Thymus (tissue), 11 donors: ENCODE results near the gene JMJD1C. TPM values are rescaled to one million over a fixed set of nuclear protein-coding genes. Genes with fewer than 3 reads are reported as not detected.
"Not testable (repeated sequence)": the region's sequence is repeated elsewhere in the genome, so short reads cannot be mapped to it uniquely, and the experiment has no call there.

Experiments used
- DNase-seq, 9 donors: peaks; one replicate each; pipeline ENCODE4 v3.0.0-alpha.2; 2013; ENCODE audit warnings: low spot score in 9 of 9, low read depth in 6 of 9, missing footprints in 1 of 9
- H3K27ac ChIP-seq, 2 donors: one replicate each; pipeline ENCODE4 v1.5.1; 2013; ENCODE audit warnings: control low read depth in 1 of 2, low read depth in 1 of 2, low read length in 1 of 2, mild to moderate bottlenecking in 1 of 2, moderate library complexity in 1 of 2
- H3K27me3 ChIP-seq, 2 donors: one replicate each; pipeline ENCODE4 v1.5.1; 2013; ENCODE audit warnings: low read length in 1 of 2; ENCODE audit not compliant: control insufficient read depth in 2 of 2, insufficient read depth in 1 of 2
- H3K36me3 ChIP-seq, 2 donors: one replicate each; pipeline ENCODE4 v1.5.1; 2013; ENCODE audit warnings: low read length in 1 of 2, mild to moderate bottlenecking in 1 of 2, moderate library complexity in 1 of 2; ENCODE audit not compliant: control insufficient read depth in 2 of 2, insufficient read depth in 2 of 2
- H3K4me1 ChIP-seq, 2 donors: one replicate each; pipeline ENCODE4 v1.5.1; 2013; ENCODE audit warnings: low read length in 2 of 2; ENCODE audit not compliant: control insufficient read depth in 2 of 2, insufficient read depth in 2 of 2
- H3K4me3 ChIP-seq, 2 donors: one replicate each; pipeline ENCODE4 v1.5.1; 2013; ENCODE audit warnings: low read length in 2 of 2, control low read depth in 1 of 2, mild to moderate bottlenecking in 1 of 2
- H3K9me3 ChIP-seq, 2 donors: one replicate each; pipeline ENCODE4 v1.5.1; 2013; ENCODE audit warnings: low read length in 1 of 2, mild to moderate bottlenecking in 1 of 2; ENCODE audit not compliant: control insufficient read depth in 2 of 2, insufficient read depth in 1 of 2
- WGBS: extraction: QIAGEN DNeasy Blood & Tissue Kit; methylation state at CpG from one replicate; pipeline ENCODE4 v1.1.7; 2013; 5-methylcytosine and 5-hydroxymethylcytosine counted together
- polyA plus RNA-seq: library from polyadenylated mRNA; stranded (reverse); fragments of 200-250 nt; gene quantifications from one replicate; pipeline ENCODE4 v1.2.3, GENCODE V29; 2013
- total RNA-seq: library from RNA; stranded (reverse); fragments of 120-200 nt; gene quantifications from one replicate; pipeline ENCODE4 v1.2.4, GENCODE V29; 2013
- donor health status: healthy.

JMJD1C gene
- total and polyA plus RNA-seq, 2 donors, result 70.8 to 86.2 TPM

GRCh38 chr10:63384001-63384400 is 81.8 kb downstream of the JMJD1C start:
- Histone ChIP-seq H3K36me3 (peaks cover 0 to 3% of the 10 kb centered on the region in 2 donors), H3K4me3 (no peak overlapping the region), H3K27me3 (no peaks in the 10 kb centered on the region), H3K27ac (no peak overlapping the region), H3K4me1 (peaks cover 0 to 6% of the 10 kb centered on the region in 2 donors), H3K9me3 (no peaks in the 10 kb centered on the region)
- 97% methylated on average over 1 of the region's 1 CpG for WGBS
- DNase-seq, result no peak

- peaks cover 0 to 3% of the 10 kb centered on the region in 2 donors for H3K36me3 ChIP-seq
- no peak for DNase-seq
- H3K4me1 ChIP-seq, result peaks cover 0 to 6% of the 10 kb centered on the region in 2 donors
- no peak overlapping the region for H3K27ac ChIP-seq
- H3K9me3 ChIP-seq, result no peaks in the 10 kb centered on the region
- no peak overlapping the region for H3K4me3 ChIP-seq
- H3K27me3 ChIP-seq, result no peaks in the 10 kb centered on the region
- WGBS, result 100% methylated on average over 1 of the region's 1 CpG
Measured at GRCh38 chr10:63383141-63383540, 82.6 kb downstream of the JMJD1C start.

GRCh38 chr10:63382066-63382465 is 83.7 kb downstream of the JMJD1C start:
- 98% methylated on average over 4 of the region's 4 CpGs for WGBS
- Histone ChIP-seq H3K36me3 (peaks cover 0 to 3% of the 10 kb centered on the region in 2 donors), H3K27me3 (no peaks in the 10 kb centered on the region), H3K27ac (no peak overlapping the region), H3K4me3 (no peak overlapping the region), H3K4me1 (peaks cover 0 to 6% of the 10 kb centered on the region in 2 donors), H3K9me3 (no peaks in the 10 kb centered on the region)
- DNase-seq, result no peak

GRCh38 chr10:63377305-63377661 is 88.5 kb downstream of the JMJD1C start:
- H3K27ac ChIP-seq, H3K9me3 ChIP-seq, DNase-seq, H3K4me3 ChIP-seq, H3K4me1 ChIP-seq, H3K27me3 ChIP-seq, H3K36me3 ChIP-seq: not testable (repeated sequence)
- WGBS, result 93% methylated on average over 6 of the region's 6 CpGs

GRCh38 chr10:63376560-63377304 is 89.0 kb downstream of the JMJD1C start:
- no peak overlapping the region for H3K27ac ChIP-seq
- no peaks in the 10 kb centered on the region for H3K4me1 ChIP-seq
- H3K36me3 ChIP-seq, result peaks cover 0 to 3% of the 10 kb centered on the region in 2 donors
- no peaks in the 10 kb centered on the region for H3K27me3 ChIP-seq
- no peak overlapping the region for H3K4me3 ChIP-seq
- no peak for DNase-seq
- 91% methylated on average over 4 of the region's 4 CpGs for WGBS
- H3K9me3 ChIP-seq, result no peaks in the 10 kb centered on the region

- Histone ChIP-seq H3K27me3 (no peaks in the 10 kb centered on the region), H3K27ac (no peak overlapping the region), H3K4me3 (no peak overlapping the region), H3K9me3 (no peaks in the 10 kb centered on the region), H3K4me1 (no peaks in the 10 kb centered on the region), H3K36me3 (peaks cover 0 to 3% of the 10 kb centered on the region in 2 donors)
- no peak for DNase-seq
- 95% methylated on average over 2 of the region's 2 CpGs for WGBS
Measured at GRCh38 chr10:63375859-63376258, 89.9 kb downstream of the JMJD1C start.

- H3K36me3 ChIP-seq, result peaks cover 0 to 3% of the 10 kb centered on the region in 2 donors
- H3K27ac ChIP-seq, result no peak overlapping the region
- H3K4me1 ChIP-seq, result no peaks in the 10 kb centered on the region
- H3K27me3 ChIP-seq, result no peaks in the 10 kb centered on the region
- no peak overlapping the region for H3K4me3 ChIP-seq
- no peak for DNase-seq
- no peaks in the 10 kb centered on the region for H3K9me3 ChIP-seq
- whole genome bisulfite sequencing, result 89% methylated on average over 5 of the region's 5 CpGs
Measured at GRCh38 chr10:63375458-63375857, 90.3 kb downstream of the JMJD1C start.

- Histone ChIP-seq H3K36me3 (peaks cover 0 to 2% of the 10 kb centered on the region in 2 donors), H3K9me3 (no peaks in the 10 kb centered on the region), H3K4me3 (no peak overlapping the region), H3K4me1 (no peaks in the 10 kb centered on the region), H3K27ac (no peak overlapping the region), H3K27me3 (no peaks in the 10 kb centered on the region)
- WGBS, result 100% methylated on average over 1 of the region's 1 CpG
- DNase-seq, result no peak
Measured at GRCh38 chr10:63374991-63375390, 90.8 kb downstream of the JMJD1C start.

GRCh38 chr10:63373176-63373575 is 92.6 kb downstream of the JMJD1C start:
- no peaks in the 10 kb centered on the region for H3K27me3 ChIP-seq

More at GRCh38 chr10:63373176-63373575, 92.6 kb downstream of the JMJD1C start:
- no peaks in the 10 kb centered on the region for H3K4me1 ChIP-seq
- WGBS, result 98% methylated on average over 3 of the region's 3 CpGs
- no peak overlapping the region for H3K4me3 ChIP-seq
- no peak for DNase-seq
- H3K36me3 ChIP-seq, result no peaks in the 10 kb centered on the region
- no peaks in the 10 kb centered on the region for H3K9me3 ChIP-seq
- H3K27ac ChIP-seq, result no peak overlapping the region
